ENCODE results near the gene ANKRD50.
A peak's percentile ranks its signal among the peaks of the same experiment; 100 is the strongest.

ANKRD50 gene, protein sequence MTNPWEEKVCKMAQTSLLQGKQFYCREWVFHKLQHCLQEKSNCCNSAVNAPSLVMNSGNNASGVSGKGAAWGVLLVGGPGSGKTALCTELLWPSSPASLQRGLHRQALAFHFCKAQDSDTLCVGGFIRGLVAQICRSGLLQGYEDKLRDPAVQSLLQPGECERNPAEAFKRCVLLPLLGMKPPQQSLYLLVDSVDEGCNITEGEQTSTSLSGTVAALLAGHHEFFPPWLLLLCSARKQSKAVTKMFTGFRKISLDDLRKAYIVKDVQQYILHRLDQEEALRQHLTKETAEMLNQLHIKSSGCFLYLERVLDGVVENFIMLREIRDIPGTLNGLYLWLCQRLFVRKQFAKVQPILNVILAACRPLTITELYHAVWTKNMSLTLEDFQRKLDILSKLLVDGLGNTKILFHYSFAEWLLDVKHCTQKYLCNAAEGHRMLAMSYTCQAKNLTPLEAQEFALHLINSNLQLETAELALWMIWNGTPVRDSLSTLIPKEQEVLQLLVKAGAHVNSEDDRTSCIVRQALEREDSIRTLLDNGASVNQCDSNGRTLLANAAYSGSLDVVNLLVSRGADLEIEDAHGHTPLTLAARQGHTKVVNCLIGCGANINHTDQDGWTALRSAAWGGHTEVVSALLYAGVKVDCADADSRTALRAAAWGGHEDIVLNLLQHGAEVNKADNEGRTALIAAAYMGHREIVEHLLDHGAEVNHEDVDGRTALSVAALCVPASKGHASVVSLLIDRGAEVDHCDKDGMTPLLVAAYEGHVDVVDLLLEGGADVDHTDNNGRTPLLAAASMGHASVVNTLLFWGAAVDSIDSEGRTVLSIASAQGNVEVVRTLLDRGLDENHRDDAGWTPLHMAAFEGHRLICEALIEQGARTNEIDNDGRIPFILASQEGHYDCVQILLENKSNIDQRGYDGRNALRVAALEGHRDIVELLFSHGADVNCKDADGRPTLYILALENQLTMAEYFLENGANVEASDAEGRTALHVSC (N-terminal part only)

DNA sequence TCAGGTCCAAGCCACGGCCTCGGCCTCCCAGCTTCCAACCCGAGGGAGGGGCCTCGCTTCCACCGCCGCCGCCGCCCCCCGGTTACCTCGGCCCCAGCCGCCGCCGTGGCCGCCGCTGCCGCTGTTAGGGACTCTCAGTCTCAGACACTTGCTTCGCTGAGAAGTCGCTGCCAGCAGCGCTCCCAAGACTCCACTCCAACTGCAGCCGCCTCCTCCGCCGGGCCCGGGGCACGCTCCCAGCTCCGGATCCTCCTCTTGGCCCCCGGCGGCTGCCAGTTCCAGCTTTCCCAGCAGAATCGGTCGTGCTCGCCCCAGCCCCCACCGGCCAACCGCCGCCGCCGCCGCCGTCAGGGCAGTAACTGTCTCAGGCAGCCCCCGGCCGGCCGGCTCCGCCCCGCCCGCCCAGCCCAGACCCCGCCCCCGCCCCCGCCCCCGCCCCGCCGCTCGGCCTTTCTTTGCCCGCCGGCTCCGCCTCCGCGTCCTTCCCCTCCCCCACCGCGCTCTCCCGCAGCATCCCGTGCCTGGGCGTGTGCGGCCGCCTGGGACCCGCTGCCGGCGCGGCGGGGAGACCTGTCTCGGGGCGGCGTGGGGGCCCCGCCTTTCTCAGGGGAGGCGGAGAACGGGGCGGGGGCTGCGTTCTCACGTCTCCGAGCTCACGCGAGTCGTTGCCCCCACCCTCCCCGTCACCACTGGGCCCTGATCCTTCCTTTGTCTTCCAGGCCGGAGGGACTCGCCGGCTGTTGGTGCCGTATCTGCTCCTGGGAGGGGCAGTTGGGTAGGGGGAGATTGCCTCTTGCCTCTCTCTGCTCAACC is at the start of gene ANKRD50:
Gene ANKRD50, minus strand, starts transcription at position 361 of the 813 bp plus-strand sequence. CDS start 2,221 bp downstream, outside the sequence.
- peak; percentile 59 for DNase-seq

DNA sequence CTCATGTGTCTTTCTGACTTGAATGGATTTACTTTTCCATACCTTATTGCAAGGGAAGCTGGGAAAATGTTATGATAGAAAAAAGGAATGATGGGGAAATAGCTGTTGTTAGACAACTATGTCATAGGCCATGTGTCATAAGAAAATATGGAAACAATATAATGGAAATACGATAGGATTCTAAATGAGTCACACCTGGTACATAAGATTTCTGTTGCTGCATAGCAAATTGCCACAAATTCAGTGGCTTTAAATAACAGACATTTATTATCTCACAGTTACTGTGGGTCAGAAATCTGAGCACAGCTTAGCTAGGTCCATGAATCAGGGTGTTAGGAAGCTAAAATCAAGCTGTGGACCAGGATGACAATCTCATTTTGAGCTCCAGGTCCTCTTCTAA is 44.6 kb upstream of the ANKRD50 start:
- DNase-seq = no peak

DNA sequence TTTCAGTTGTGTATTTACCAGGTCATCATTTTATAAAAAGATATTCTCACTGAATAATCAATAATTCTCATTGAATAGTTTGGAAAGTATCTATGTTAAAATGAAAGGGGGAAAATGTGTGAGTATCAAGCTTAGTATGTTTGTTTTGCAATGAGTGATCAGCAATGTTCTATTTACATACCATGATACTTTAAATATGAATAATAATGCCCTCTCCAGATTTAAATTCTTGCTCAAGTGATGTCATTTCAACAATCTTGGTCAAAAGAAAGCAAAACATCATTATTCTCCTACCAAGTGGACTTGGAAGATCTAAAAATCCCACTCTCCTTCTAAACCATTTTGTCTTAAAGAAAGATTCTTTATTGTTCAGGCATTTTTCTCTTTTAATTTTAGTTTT is 42.1 kb upstream of the ANKRD50 start:
- no peak for DNase-seq

DNA sequence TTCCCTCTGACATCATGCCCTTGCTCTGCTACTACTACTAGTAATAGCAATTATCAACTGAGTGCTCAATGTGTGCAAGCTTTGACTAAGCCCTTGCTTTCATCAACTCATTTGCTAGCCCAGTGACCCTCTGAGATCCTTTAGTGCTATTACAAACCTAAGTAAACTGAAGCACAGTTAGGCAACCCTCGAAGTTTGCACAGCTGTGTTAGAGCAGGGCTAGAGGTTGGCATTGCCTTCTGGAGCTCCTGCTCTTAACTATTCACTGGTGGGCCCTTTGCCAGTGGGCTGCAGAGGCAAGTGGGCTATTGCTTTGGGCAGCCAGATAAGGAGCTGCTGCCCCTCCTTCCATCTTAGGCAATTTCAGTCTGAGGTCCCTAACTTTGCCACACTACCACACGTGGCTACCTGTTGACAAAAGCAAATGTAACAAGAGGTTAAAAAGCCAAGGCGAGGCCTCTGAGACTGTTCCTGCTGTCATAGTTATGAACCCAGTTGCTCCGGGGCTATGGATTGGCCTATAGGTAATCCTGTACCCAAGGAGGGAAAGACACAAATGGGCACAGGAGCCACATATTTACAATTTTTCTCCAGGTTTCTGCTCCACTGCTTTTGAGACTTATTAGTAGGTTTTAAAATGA is 41.5 kb upstream of the ANKRD50 start:
- no peak for DNase-seq

DNA sequence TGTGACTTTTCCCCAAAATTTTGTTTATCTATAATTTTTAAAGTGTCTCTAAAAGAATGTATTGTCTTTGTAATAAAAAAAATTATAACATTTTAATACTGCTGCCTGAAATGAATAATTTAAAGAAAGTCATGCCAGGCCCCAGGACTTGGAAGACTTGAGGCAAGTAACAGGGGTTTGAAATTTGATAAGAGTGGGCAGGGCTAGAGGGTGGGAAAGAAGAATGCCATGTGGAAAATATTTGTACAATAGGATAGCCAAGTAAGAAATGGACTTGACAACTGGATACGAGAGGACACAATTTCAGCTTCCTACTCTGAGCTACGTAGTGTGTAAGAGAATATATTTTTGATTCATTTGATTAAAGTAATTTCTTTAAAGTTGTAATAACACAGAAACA is 36.9 kb upstream of the ANKRD50 start:
- DNase-seq = no peak

DNA sequence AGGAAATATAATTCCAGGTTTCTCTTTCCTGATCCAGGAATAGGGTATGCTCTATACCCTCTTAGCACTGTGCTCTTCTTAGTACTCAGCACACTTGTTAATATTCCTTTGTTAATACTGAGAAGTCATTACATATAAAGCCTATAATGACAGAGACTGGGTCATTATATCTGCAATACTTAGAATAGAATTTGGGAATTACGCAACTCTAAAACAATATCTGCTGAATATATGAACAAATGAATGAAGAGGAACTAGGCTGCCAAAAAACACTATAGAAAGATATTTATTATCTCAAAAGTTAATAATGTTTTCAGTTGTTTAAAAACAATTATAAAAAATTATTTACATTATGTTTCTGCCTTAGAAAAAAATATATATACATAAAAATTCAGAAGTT is 36.4 kb upstream of the ANKRD50 start:
- DNase-seq = no peak

DNA sequence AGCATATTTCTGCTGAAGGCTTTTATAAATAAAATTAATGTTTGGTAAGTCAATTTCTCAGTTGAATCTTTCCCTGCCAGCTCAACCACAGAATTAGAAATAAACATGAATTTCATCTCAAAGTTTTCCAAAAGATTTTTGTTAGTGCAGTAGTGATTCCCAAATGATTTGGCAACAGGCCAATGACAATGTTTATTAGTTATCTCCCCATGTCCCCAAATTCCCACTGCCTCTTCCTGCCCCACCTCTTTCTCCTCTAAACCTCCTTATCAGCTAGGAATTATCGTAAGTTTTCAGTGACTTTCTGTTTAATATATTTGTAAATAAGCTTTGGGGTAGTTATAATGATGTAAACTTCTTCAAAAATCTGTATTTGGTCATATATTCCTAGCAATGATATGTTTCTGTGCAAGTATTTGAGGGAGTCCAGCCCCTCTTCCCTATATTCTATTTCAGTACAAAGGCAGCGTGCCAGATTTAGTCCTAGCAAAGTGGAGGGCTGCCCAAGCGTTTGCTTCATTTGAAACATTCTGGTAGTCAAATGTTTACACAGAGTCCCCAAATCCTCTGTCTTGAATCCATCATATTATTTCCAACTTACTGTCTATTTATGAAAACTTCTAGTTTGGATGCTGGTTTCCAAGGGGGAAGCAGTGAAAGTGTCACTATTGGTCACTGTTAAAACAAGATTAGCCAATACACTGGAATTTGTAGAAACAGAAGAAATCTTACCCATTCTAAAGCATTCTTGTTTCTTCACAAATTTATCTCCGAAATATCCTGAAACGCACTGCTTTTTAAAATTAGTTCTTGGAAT is 33.7 kb upstream of the ANKRD50 start:
- DNase-seq = no peak

DNA sequence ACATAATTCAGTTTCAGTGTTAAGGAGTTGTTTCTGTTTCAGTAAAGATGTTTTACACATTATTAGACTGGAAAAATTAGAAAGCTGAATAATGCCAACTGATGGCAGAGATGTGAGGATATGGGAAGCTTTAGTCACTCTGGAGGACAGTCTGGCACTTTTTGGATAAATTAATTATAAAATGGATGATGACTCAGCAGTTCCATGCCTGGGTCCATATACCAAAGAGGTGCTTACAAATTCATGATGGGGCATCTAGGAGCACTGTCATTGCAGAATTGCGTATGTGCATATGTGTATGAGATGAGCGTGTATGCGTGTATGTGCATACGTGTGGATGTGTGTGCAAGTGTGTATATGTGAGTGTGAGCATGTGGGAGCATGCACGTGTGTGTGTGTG is 31.2 kb upstream of the ANKRD50 start:
- no peak for DNase-seq

DNA sequence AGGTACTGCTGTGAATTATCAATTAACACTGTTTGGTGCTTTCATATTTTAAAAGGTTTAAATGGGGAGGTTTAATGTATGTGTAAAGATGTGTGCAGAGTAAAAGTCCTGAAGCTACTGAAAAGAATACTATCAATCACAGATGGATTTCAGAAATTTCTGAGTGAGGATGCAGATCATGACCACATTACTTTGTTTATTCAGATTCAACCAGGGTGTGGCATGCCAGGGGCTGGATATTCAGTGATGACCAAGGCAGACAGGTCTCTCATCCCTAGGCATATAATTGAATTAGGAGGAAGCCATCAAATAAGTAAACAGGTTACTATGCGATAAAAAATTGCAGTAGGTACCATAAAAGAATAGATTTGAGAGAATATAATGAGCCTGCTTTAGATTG is 28.0 kb upstream of the ANKRD50 start:
- DNase-seq = no peak

DNA sequence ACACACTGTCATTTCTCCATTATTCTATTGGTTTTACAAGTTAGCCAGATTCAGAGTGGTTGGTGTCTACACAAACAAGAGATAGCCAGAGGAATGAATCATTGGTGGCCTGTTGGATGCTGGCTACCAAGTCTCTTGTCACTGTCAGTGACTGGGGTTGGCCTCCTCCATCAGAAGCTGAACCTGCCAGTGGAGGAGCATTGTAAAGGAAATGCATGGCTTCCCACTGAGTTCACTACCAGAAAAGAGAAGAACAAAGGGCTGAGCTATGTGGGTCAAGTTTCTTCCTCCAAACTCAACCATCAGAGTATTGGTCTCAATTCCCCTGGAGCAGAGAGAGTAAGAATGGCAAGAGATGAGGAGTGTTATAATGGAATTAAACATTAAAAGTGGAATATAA is 26.5 kb upstream of the ANKRD50 start:
- DNase-seq = no peak

DNA sequence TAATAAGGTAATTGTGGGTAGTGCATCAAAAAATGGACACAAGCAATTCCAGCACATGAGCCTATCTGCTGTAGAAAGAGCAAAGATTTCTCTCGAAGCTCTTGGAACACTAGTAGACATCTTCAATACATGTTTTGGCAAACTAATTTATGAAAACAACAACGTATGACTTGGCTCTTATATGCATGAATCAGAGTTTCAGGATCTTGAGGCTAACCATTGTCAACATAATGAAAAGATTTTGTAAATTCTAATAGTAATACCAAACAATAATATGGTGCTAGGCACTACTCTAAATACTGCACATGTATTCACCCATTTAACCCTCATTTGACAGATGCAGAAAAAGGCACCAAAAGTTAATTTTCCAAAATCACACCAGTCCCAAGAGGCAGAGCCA is 25.1 kb upstream of the ANKRD50 start:
- no peak for DNase-seq

DNA sequence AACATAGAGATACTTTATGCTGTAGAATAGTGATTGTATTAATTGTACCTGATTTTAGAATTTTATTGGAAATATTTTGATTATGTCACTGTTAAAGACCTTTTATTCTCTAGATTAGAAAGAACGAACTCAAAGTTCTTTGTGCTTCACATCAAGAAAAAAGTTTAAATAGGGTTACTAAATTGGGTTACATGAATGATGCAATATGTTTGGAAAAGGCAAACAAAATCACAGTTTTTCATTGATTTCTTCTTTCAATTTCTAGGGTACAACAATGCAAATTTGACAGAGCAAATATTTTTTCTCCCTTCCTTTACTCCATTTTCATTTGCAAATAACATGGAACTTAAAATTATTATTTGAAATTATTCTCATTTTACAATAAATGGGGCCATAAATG is 24.0 kb upstream of the ANKRD50 start:
- no peak for DNase-seq

DNA sequence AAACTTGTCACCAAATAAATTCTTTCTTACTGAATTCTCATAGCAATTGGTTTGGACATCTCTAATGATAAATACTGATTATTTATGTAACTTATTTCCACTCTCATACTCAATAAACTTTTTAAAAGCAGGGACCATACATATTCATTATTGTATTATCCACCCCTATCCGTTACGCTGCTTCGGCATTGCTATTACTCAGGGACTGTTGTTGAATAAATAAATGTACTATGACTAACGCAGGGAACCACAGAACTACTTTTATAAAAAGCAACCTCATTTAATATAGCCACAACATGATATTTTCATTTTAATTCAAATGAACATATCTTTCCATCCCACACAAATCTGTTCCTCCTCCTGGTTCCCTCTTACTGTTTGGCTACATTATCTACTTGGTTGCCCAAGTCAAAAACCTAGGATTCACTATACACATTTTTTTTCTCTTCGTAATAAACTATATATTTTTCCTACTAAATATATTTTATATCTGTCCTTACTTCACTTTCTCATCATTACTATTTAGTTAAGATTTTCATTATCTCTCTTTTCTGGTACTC is 14.9 kb upstream of the ANKRD50 start:
- DNase-seq = no peak

DNA sequence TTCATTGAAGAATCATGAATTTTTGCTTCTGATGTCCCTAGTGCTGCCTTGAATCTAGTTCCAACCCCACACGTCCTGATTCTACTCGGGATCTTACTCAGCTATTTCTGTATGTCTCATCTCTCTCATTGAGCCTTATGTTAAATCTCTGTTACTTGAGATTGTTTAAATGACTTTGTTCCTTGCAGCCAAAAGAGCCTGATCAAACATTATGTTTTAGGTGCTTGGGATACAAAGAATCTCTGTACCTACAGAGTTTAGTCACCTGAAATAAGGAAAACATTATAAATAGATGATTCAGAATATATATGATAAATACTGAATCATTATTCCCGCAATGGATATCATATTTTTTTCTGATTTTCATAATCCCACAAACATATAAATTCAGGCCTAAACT is 13.7 kb upstream of the ANKRD50 start:
- DNase-seq = no peak

DNA sequence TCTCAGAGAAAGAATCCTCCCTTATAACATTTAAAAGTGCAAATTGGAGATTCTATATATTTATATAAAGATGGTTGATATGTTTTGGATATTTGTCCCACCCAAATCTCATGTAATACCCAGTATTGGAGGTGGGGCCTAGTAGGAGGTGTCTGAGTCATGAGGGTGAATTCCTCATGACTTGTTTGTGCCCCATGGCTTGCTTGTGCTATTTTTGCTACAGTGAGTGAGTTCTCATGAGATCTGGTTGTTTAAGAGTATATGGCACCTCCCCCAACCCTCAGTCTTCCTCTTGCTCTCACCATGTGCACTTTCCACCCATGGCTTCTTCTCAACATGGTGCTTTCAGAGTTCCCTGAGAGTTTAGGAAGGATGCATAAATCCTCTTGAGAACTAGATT is 9.5 kb upstream of the ANKRD50 start:
- no peak for DNase-seq

DNA sequence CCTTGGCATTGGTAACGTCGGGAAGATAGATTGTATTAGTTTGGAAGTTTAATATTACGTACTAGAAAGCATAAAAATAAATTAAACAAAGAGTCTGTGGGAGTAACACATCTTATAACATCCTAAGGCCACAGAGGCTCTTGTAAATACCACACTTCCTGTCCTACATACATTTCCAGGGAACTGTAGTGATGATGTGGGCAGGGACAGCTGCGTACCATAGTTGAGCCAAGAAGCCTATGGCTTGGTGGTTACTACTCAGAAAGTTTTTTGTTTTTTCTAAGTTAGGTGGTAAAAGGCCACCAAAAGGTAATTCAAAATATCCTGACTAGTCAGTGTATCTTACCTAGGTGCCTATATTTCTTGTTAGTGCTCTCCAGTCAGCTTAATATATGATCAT is 4.6 kb upstream of the ANKRD50 start:
- no peak for DNase-seq

DNA sequence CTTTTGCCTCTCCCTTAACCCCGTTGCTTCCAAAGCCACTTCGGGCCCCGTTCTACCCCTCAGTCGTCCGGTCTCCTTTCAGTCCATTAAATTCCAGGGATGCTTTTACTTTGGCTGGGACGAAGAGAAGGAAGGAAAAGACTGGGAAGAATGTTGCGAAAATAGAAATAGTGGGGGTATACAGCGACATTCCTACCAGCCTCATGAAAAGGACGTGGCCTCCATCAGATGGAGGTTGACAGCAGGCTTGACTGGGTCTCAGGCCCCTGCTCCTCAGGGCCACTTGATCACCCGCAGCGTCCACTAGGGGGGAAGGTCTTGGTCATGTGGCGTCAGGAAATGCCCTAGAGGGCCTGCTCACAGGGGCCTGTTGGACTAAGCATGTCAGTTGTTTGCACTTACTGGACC is 657 bp upstream of the ANKRD50 start:
- DNase-seq = peak; percentile 55

DNA sequence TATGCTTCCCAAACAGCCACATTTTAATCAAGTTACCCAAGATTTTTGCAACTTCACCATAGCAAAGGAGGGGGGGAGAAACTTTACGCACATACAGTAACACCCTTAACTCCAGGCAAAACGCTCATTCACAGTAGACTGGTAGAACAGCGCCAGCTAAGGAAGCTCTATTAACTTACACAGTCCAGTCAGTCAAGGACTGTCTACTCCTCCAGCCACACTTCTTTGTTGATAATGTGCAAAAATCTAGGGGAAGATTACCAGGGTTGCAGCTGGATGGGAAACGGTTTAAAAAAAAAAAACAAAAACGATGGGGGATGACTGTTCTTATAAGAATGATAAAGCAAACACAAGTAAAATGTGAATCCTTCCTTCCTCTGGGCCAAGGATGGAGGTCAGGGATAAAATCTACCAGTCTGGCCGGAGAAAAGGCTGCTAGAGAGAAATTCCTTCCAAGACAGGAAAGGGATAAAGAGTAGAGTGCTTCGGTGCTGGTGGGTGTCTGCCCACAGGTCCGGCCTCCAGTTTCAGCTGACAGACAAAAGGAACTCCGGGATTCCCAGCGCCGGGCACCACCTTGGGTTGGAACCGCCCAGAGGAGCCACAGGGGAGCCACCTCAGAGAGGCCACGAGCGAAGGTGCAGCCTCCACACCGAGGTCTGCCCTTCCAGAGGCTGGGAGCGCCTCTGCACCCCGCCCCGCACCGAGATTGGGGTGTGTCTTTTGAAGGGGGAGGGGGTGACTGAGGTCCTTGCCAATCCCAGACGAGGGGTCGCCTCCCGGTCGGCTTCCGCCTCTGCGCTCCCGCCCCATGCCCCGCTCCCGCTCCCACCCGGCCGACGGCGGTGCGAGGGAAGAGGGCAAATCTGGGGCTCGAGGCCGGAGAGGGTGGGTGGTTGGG is 811 bp downstream of the ANKRD50 start:
- DNase-seq = peak; percentile 40

DNA sequence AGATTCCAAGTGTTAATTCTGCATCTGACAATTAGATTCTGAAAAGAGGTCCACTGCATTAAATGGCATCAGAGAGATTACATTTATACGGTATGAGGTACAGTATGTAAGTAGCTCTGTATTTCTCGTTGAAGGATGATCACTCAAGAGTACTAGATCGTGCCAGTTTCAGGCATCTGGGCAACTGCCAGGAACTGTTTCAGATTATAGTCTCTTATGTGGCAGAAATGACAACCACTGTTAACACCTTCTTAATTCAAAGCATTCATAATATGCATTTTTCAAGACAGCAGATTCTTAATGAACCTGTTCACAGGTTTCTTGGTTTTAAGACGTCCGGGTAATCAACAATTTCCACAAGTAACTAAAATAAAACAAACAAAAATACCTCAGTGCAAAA is 1.6 kb downstream of the ANKRD50 start:
- no peak for DNase-seq

All from 8988T (cell line).